Brain pericyte (primary cell): ENCODE measurements around the gene TM4SF5.
"Not testable (repeated sequence)": the region's sequence is repeated elsewhere in the genome, so short reads cannot be mapped to it uniquely, and the experiment has no call there.

Experiments used
- DNase-seq: peaks from one replicate; pipeline ENCODE4 v3.0.0-alpha.2; 2012; ENCODE audit warnings: low read depth, low spot score

The TM4SF5 gene

GRCh38 chr17:4789951-4790704 lies 18.4 kb downstream of the TM4SF5 start:
- peak; percentile 39 for DNase-seq

- no peak for DNase-seq
Observed at GRCh38 chr17:4790705-4791088, 19.0 kb downstream of the TM4SF5 start.

DNA sequence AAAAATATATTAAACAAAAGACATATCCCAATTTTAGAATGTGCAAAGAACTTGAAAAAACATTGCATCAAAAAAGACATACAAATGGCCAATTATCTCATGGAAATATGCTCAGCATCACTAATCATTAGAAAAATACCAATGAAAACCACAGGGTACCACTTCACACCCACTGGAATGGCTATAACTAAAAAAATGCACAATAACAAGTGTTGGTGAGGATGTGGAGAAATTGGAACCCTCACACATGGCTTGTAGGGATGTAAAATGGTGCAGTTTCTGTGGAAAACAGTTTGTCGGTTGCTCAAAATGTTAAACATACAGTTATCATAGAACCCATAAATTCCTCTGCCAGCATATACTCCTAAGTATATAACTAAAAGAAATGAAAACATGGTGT lies 23.5 kb downstream of the TM4SF5 start:
- no peak for DNase-seq

GRCh38 chr17:4796552-4796920 lies 24.9 kb downstream of the TM4SF5 start:
- no peak for DNase-seq

- DNase-seq: no peak
Observed at GRCh38 chr17:4800462-4801196, 28.9 kb downstream of the TM4SF5 start.

- DNase-seq: no peak
Observed at GRCh38 chr17:4802228-4802627, 30.5 kb downstream of the TM4SF5 start, which contains the start of gene C17orf114. TSS of gene C17orf114 (minus strand) at chr17:4802328.

- no peak for DNase-seq
Observed at GRCh38 chr17:4806456-4806776, 34.7 kb downstream of the TM4SF5 start.

GRCh38 chr17:4806777-4807604 lies 35.3 kb downstream of the TM4SF5 start, which contains the start of gene PLD2:
TSS of gene PLD2 (plus strand) at chr17:4807152. CDS start at chr17:4807773, 621 bp downstream.
- no peak for DNase-seq

- DNase-seq: no peak
Observed at GRCh38 chr17:4807605-4808377, 36.1 kb downstream of the TM4SF5 start.

- DNase-seq: no peak
Observed at GRCh38 chr17:4808378-4808767, 36.7 kb downstream of the TM4SF5 start.

DNA sequence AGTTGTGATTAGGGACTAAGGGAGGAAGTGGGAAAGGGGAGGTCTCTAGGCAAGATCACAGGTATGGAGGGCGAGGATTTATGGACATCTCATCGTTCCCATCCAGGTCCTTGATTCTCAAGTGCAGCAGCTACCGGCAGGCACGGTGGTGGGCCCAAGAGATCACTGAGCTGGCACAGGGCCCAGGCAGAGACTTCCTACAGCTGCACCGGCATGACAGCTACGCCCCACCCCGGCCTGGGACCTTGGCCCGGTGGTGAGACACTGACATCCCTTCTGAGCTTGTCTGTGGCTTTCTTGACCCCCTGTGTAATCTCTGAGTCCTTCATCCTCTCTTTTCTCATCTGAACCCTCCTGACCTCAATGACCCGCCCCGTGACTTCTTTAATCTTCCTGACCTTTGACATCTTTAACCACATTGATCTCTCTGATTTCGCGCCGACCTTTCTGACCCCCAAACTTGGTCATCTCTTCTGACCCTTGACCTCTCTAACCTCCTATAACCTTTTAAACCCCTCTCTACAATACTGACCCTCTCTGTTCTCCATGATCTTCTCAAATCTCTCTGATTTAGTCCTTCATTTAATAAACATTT lies 39.1 kb downstream of the TM4SF5 start:
- DNase-seq: no peak

GRCh38 chr17:4811471-4811870 lies 39.8 kb downstream of the TM4SF5 start:
- DNase-seq: no peak

- DNase-seq: no peak
Observed at GRCh38 chr17:4812690-4813089, 41.0 kb downstream of the TM4SF5 start.

DNA sequence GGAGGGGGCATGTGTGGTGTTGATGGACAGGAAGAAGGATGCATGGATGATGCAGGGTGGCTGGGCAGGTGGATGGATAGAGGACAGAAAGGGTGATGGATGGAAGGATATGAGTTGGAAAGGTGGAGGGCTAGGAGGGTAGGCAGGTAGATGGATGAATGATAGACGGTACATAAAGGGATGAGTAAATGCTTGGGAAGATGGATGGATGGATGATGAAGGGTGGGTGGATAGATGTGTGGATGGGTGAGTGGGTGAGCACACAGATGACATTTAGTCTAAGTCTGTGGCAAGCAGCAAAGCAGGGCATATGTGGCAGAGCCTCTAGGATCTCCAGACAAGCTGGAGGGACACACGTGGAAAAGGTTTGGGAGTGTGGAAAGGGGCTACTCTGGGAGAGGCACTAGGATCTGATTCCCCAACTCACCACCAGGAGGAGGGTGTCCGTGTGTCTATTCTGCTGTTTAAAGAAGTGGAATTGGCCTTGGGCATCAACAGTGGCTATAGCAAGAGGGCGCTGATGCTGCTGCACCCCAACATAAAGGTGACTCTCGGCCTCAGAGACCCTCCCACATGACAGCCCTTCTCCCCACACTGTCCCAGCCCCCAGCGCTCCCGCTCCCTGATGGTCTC lies 43.5 kb downstream of the TM4SF5 start:
- DNase-seq: no peak

- no peak for DNase-seq
Observed at GRCh38 chr17:4816826-4817225, 45.1 kb downstream of the TM4SF5 start.

DNA sequence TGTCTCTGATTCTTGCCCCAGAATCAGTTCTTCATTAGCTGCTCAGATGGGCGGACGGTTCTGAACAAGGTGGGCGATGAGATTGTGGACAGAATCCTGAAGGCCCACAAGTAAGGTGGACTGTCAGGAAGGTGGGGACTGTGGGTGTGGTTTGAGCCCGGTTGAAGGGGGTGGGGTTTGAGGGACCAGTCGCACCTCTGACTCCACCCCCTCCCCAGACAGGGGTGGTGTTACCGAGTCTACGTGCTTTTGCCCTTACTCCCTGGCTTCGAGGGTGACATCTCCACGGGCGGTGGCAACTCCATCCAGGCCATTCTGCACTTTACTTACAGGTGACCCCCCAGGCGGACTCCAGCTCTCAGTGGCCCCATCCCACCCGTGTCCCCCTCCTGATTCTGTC lies 46.6 kb downstream of the TM4SF5 start:
- DNase-seq: no peak

DNA sequence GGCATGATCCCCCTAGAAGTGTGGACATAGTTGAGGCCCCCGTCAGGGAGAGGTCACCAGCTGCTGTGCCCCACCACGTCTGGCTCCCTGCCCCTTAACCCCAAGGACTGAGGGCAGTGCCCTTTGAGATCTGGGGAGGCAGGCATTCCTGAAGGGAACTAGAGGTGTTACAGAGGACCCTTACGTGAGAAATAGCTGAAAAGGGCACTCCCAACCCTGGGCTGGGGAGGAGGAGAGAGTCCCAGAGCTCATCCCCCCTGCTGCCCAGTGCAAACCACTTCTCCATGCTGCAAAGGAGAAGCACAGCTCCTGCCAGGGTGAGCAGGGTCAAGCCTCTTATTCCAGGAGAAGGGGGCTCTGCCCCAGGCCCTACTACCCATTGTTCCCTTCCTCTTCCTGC lies 51.1 kb downstream of the TM4SF5 start:
- DNase-seq: no peak

DNA sequence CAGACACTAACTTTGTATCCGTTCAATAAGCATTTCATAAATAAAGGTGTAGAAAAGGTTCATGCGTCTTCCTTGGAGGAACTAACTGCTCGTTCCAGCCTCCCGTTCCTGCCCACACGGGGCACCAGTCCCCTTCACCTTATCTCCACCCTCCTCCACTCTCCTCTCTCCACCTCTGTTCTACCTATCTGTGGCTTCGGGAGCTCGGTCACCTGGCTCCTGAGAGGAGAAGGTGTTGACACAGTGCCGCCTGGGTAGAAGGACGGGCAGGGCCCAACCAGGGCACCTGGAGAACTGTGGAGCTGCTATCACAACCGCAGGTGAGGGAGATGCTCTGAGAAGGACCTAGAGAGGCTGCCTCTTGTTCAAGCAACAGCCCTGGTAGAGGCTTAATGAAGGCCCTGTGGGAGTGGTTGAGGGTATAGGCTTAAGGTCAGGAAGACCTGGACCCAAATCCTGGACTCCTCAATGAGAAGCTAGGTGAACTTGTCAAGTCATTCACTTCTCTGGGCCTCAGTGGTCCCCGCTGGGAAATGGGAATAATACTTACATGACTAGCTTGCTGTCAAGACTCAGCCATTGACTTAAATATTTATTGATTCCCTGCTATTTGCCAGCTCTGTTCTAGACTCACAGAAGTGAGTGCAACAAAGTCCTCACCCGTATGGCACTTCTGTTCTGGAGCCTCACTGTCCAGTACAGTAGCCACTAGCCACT lies 51.8 kb downstream of the TM4SF5 start:
- no peak for DNase-seq

GRCh38 chr17:4827399-4827798 lies 55.7 kb downstream of the TM4SF5 start:
- DNase-seq: no peak

GRCh38 chr17:4832829-4833177 lies 61.1 kb downstream of the TM4SF5 start:
- not testable (repeated sequence) for DNase-seq
